ENCODE data around the gene UBAC1.
"Not testable (repeated sequence)": the region's sequence is repeated elsewhere in the genome, so short reads cannot be mapped to it uniquely, and the experiment has no call there.

Gene UBAC1

GRCh38 chr9:135951889-135952663 is 9.1 kb downstream of the UBAC1 start:
- no peak overlapping the region for H3K4me3 ChIP-seq (ENCODE audit: low read depth, low read length)
- no peak for DNase-seq (ENCODE audit: low read depth)
- TF ChIP-seq, protein P1, sequence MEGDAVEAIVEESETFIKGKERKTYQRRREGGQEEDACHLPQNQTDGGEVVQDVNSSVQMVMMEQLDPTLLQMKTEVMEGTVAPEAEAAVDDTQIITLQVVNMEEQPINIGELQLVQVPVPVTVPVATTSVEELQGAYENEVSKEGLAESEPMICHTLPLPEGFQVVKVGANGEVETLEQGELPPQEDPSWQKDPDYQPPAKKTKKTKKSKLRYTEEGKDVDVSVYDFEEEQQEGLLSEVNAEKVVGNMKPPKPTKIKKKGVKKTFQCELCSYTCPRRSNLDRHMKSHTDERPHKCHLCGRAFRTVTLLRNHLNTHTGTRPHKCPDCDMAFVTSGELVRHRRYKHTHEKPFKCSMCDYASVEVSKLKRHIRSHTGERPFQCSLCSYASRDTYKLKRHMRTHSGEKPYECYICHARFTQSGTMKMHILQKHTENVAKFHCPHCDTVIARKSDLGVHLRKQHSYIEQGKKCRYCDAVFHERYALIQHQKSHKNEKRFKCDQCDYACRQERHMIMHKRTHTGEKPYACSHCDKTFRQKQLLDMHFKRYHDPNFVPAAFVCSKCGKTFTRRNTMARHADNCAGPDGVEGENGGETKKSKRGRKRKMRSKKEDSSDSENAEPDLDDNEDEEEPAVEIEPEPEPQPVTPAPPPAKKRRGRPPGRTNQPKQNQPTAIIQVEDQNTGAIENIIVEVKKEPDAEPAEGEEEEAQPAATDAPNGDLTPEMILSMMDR (IDR thresholded peaks at IDR 0.05; ENCODE audit: control insufficient read depth, extremely low read depth, insufficient read depth), result no peak

DNA sequence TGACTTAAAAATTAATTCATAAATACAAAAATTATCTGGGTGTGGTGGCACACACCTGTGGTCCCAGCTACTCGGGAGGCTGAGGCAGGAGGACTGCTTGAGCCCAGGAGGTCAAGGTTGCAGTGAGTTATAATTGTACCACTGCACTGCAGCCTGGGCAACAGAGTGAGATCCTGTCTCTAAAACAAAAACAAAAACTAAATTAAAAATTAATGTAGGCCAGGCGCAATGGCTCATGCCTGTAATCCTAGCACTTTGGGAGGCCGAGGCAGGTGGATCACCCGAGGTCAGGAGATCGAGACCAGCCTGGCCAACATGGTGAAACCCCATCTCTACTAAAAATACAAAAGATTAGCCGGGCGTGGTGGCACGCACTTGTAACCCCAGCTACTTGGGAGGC is 9.9 kb downstream of the UBAC1 start:
- H3K4me3 ChIP-seq (ENCODE audit: low read depth, low read length); DNase-seq (ENCODE audit: low read depth): not testable (repeated sequence)

- not testable (repeated sequence) for H3K4me3 ChIP-seq (ENCODE audit: low read depth, low read length); DNase-seq (ENCODE audit: low read depth)
Measured at GRCh38 chr9:135950841-135951240, 10.3 kb downstream of the UBAC1 start.

DNA sequence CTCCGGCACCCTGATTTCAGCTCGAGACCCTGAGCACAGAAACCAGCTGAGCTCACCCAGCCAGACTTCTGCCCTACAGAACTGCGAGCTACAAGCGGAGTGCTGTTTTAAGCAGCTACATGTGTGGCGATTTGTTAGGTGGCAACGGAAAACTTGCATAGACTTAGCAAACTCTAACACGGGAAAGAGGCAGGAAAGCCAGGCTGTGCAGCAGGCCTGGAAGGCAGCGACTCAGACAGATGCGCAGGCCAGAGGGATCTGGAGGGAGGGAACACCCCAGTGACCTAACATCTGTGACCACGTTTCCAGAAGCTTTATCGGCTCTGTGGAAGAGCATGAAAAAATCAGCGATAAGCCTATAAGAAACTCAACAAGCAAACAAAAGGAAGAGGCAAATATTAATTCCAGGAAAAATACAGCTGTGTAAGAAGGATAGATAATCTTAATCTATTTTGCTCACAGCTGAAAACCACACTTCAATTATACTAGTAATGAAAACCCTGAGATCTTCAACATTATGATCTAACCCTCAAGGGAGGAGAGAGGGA is 11.0 kb downstream of the UBAC1 start:
- TF ChIP-seq, protein P1 (IDR thresholded peaks at IDR 0.05; ENCODE audit: control insufficient read depth, extremely low read depth, insufficient read depth), result no peak
- H3K4me3 ChIP-seq (ENCODE audit: low read depth, low read length), result no peak overlapping the region
- DNase-seq (ENCODE audit: low read depth), result no peak

- no peak for DNase-seq (ENCODE audit: low read depth)
- TF ChIP-seq, protein P1 (IDR thresholded peaks at IDR 0.05; ENCODE audit: control insufficient read depth, extremely low read depth, insufficient read depth), result no peak
- H3K4me3 ChIP-seq (ENCODE audit: low read depth, low read length), result no peak overlapping the region
Measured at GRCh38 chr9:135949501-135950134, 11.6 kb downstream of the UBAC1 start.

GRCh38 chr9:135948968-135949367 is 12.2 kb downstream of the UBAC1 start:
- TF ChIP-seq, protein P1 (IDR thresholded peaks at IDR 0.05; ENCODE audit: control insufficient read depth, extremely low read depth, insufficient read depth), result no peak
- no peak overlapping the region for H3K4me3 ChIP-seq (ENCODE audit: low read depth, low read length)

GRCh38 chr9:135948446-135948845 is 12.7 kb downstream of the UBAC1 start:
- H3K4me3 ChIP-seq (ENCODE audit: low read depth, low read length), result no peak overlapping the region
- no peak for DNase-seq (ENCODE audit: low read depth)
- TF ChIP-seq, protein P1 (IDR thresholded peaks at IDR 0.05; ENCODE audit: control insufficient read depth, extremely low read depth, insufficient read depth), result no peak

More at GRCh38 chr9:135948968-135949367, 12.2 kb downstream of the UBAC1 start:
- no peak for DNase-seq (ENCODE audit: low read depth)

All from LNCaP clone FGC (cell line).